GM13977 (cell line): Measurements from ENCODE around the gene TMEM184B.

Experiments
- DNase-seq: peaks from one replicate; pipeline ENCODE4 v3.0.0; 2012; ENCODE audit warnings: low spot score
- in situ Hi-C: fragments of 300-500 bp; cut with MboI; formaldehyde crosslinking; loops from one replicate; pipeline ENCODE4 v1.12.0; 2022; ENCODE audit warnings: low sequenced_read_pairs, low pct_unique_long_range_greater_than_20kb, mixed read lengths, inconsistent platforms; ENCODE audit not compliant: unreplicated experiment
- TF ChIP-seq, protein P1 (sequence below): IDR thresholded peaks from 2 replicates; pipeline ENCODE4 v1.5.1; 2012; ENCODE audit warnings: mild to moderate bottlenecking, control low read depth; ENCODE audit not compliant: insufficient read depth; ENCODE audit errors: extremely low read depth, missing control alignments

Gene TMEM184B

DNA sequence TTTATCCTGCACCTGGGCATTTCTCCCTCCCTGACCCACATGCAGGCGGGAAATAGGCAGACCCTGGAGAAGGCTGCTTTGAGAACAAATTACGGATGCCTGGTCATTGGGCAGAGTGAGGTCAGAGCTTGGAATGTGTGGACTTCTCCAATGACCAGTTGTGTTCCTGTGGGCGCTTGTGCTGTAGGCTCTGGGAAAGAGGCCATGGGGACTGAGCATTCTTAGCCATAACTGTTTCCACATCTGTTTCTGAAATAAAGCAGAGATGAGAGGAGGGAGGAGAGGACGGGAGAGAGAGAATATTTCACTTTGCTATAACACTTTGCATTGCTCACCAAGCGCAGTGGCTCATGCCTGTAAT lies 11.2 kb upstream of the TMEM184B start:
- no peak for DNase-seq
- TF ChIP-seq, protein P1, sequence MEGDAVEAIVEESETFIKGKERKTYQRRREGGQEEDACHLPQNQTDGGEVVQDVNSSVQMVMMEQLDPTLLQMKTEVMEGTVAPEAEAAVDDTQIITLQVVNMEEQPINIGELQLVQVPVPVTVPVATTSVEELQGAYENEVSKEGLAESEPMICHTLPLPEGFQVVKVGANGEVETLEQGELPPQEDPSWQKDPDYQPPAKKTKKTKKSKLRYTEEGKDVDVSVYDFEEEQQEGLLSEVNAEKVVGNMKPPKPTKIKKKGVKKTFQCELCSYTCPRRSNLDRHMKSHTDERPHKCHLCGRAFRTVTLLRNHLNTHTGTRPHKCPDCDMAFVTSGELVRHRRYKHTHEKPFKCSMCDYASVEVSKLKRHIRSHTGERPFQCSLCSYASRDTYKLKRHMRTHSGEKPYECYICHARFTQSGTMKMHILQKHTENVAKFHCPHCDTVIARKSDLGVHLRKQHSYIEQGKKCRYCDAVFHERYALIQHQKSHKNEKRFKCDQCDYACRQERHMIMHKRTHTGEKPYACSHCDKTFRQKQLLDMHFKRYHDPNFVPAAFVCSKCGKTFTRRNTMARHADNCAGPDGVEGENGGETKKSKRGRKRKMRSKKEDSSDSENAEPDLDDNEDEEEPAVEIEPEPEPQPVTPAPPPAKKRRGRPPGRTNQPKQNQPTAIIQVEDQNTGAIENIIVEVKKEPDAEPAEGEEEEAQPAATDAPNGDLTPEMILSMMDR, result no peak

DNA sequence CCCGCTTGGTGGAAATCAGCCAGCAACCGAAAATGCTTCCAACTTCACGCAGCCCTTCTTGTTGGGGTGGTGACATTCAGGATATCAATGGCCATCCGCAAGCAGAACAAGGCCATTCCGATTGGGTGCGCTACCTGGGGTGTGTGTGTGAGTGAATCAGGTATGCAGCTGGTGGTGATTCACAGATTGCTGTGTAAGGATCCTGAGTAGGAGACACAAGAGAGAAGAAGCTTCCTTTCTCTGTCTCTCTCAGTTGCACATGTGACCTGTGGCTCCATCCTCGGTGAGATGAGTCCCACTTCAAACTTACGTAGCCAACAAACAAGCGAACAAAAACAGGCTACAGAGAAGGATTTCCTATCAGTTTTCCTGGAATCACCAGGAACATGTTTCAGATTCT lies 9.6 kb upstream of the TMEM184B start:
- TF ChIP-seq, protein P1, result no peak
- in situ Hi-C loops, result no loop called here
- no peak for DNase-seq

More for the DNA sequence above, 11.2 kb upstream of the TMEM184B start:
- in situ Hi-C loops, result no loop called here

DNA sequence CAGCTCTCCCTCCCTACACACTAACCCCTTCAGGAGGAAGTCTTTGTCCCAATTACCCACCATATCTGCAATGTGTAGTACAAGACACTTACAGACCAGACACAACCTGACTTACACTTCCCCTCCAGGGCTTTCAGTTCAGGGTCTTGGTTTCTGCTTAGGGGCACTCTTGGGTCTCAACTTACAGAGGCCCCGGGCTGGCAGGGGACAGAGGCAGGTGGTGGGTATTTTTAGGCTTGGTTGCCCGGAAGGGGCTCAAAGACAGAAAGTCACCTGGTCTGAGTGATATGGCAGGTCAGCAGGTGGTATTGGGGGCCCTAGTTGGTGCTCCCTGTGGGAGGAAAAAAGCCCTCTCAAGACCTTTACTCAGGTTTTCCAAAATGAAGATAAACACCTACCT lies 3.4 kb upstream of the TMEM184B start:
- DNase-seq, result no peak
- TF ChIP-seq, protein P1, result no peak
- in situ Hi-C loops, result no loop called here

DNA sequence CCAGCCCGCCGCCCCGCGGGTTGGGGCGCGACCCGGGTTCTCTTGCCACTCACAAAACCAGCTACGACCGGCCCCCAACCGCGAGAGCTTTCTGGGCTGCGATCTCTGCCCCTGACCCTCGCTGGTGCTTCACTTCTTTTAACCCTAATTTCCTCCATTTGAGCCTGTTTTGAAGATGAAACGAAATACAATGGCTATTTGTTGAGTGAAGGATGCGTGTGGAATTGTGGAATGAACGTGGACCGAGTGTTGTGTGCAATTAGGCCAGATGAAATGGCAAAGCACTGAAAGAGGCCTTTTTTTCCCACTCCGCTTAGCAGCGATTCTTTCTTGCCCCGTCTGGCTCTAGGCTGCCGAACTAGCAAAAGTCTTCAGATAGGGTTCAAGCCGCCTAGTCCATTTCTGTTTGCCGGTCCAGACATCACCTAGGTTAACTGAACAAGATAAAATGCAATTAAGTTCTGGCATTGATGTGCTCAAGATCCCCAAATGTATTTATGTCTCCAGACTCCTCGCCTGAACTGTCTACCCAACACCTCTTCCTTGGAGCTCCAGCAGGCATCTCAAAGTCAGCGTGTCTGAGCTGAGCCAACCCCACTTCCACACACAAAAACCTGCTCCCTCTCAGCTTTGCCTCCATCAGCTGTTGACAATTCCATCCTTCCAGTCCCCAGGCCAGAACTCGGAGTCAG lies 471 bp upstream of the TMEM184B start:
- no peak for DNase-seq
- in situ Hi-C loops, result no loop called here
- TF ChIP-seq, protein P1, result no peak

DNA sequence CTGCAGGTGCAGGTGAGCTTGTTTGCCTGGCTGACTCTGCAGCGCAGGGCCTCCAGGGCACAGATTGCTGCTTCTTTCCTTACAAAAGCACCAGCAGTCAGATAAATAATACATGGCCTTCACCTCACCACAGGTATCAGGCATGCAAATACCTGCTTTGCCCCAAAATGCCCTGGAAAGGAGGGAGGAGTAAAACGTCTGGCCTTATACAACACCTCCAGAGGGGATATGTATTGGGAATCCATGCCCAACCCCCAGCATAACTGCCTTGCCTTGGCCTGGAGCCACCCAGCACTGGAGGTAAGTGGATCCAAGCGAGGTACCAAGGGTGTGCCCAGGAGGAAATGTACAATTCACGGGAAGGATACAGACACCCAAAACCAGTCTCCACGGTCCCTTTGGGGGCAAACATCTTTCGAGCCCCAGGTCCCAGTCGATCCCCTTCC lies 860 bp downstream of the TMEM184B start:
- TF ChIP-seq, protein P1, result no peak
- in situ Hi-C loops, result no loop called here
- DNase-seq, result no peak

DNA sequence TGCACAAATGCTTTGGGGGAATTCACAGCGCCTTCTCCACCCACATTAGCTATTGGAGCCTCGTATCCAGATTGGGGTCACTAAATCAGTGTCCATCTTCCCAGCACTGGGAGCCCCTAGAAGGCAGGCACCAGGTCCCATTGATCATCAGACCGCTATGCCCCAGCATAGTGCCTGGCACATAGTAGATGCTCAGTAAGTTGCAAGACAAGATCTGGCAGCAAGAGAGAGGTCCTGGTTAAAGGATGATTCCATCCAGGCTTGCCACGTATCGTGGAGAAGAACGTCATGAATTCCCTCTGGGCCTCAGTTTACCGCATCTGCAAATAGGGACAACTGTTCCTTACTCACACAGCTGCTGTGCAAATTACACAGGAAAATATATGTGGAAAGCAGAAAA lies 1.7 kb downstream of the TMEM184B start:
- in situ Hi-C loops, result no loop called here
- DNase-seq, result no peak
- TF ChIP-seq, protein P1, result no peak
